Spleen (tissue), 11 donors: ENCODE data around the gene PCDHGA9. TPM values are rescaled to one million over a fixed set of nuclear protein-coding genes. Genes with fewer than 3 reads are reported as not detected.
"Not testable (repeated sequence)": the region's sequence is repeated elsewhere in the genome, so short reads cannot be mapped to it uniquely, and the experiment has no call there.

ENCODE experiments used
- DNase-seq: peaks from one replicate; pipeline ENCODE4 v3.0.0-alpha.2; 2020
- H3K27ac ChIP-seq, 8 donors: fragments of 200-600 bp; sonication (generic) in 7 of 8; 1 replicate in 4 of 8; 2 replicates in 4 of 8; pipeline versions ENCODE4 v1.5.0 to v1.8.0; 2016 to 2021; ENCODE audit warnings: inconsistent platforms in 4 of 8, mild to moderate bottlenecking in 4 of 8, moderate library complexity in 1 of 8
- H3K27me3 ChIP-seq, 7 donors: fragments of 200-600 bp; sonication (generic) in 6 of 7; replicated peaks in 1 of 7; 1 replicate in 4 of 7; 2 replicates in 3 of 7; pipeline versions ENCODE4 v1.5.0 to v1.8.0; 2016 to 2021; ENCODE audit warnings: inconsistent platforms in 3 of 7, mild to moderate bottlenecking in 1 of 7
- H3K36me3 ChIP-seq, 6 donors: fragments of 200-600 bp; sonication (generic) in 5 of 6; 1 replicate in 4 of 6; 2 replicates in 2 of 6; pipeline versions ENCODE4 v1.5.0 to v1.8.0; 2016 to 2021; ENCODE audit warnings: inconsistent platforms in 2 of 6
- H3K4me1 ChIP-seq, 6 donors: fragments of 200-600 bp; sonication (generic) in 5 of 6; 1 replicate in 3 of 6; 2 replicates in 3 of 6; pipeline versions ENCODE4 v1.5.0 to v1.8.0; 2016 to 2021; ENCODE audit warnings: inconsistent platforms in 3 of 6
- H3K4me3 ChIP-seq, 8 donors: fragments of 200-600 bp; sonication (generic) in 7 of 8; 1 replicate in 4 of 8; 2 replicates in 4 of 8; pipeline versions ENCODE4 v1.5.0 to v1.8.0; 2016 to 2021; ENCODE audit warnings: inconsistent platforms in 4 of 8, mild to moderate bottlenecking in 4 of 8, moderate library complexity in 2 of 8
- H3K9me3 ChIP-seq, 8 donors: fragments of 200-600 bp; sonication (generic) in 7 of 8; 1 replicate in 4 of 8; 2 replicates in 4 of 8; pipeline versions ENCODE4 v1.5.0 to v1.8.0; 2016 to 2021; ENCODE audit warnings: inconsistent platforms in 4 of 8
- CTCF ChIP-seq, 11 experiments: fragments of 200-600 bp in 7 of 11; fragments of 450-650 bp in 4 of 11; sonication (generic) in 4 of 11; IDR thresholded peaks in 8 of 11; conservative IDR thresholded peaks in 3 of 11; 1 replicate in 7 of 11; 2 replicates in 4 of 11; pipeline versions ENCODE4 v1.4.0 to v1.8.0; 2016 to 2021; ENCODE audit warnings: antibody characterized with exemption in 11 of 11, inconsistent platforms in 4 of 11, mild to moderate bottlenecking in 1 of 11
- POLR2A ChIP-seq, 3 donors: fragments of 450-650 bp; IDR thresholded peaks; one replicate each; pipeline ENCODE4 v1.5.1; 2017; ENCODE audit warnings: antibody characterized with exemption in 3 of 3, mild to moderate bottlenecking in 1 of 3
- POLR2AphosphoS5 ChIP-seq, 3 donors: sonication (generic); formaldehyde crosslinking; IDR thresholded peaks; one replicate each; pipeline ENCODE4 v1.5.1; 2017; ENCODE audit warnings: antibody characterized with exemption in 3 of 3
- WGBS, 5 donors: extraction: QIAGEN DNeasy Blood & Tissue Kit in 3 of 5; methylation state at CpG; one replicate each; pipeline versions ENCODE4 v1.1.5 to v1.1.7; 2013 to 2018; 5-methylcytosine and 5-hydroxymethylcytosine counted together
- intact Hi-C: fragments of 100-400 bp; cut with DNase I; formaldehyde crosslinking; loops from one replicate; pipeline ENCODE4 v1.15.0; 2023; ENCODE audit warnings: low total_unique reads
- polyA plus RNA-seq, 3 donors: library from polyadenylated mRNA; stranded (reverse); fragments of 200-250 nt; gene quantifications; one replicate each; pipeline ENCODE4 v1.2.1, GENCODE V29; 2013
- total RNA-seq, 7 donors: library from RNA; depleted of rRNA in 3 of 7; stranded (reverse); fragments of >200 nt in 3 of 7; fragmentation: NEBNext Ultra II Directional in 4 of 7; extraction: Animal tissue kit (Norgen Biotek cat#: 25700) in 4 of 7; gene quantifications; one replicate each; pipeline versions ENCODE4 v1.1.0 to v1.2.1, GENCODE V29; 2016 to 2021
- donor health status: healthy with polysubstance abuse.
- donor health status: DM: no; HTN: no; CAD: no; lungs with moderate emphysema.
- donor health status: DM: no; HTN: no; CAD: no.
- donor health status: Bipolar disorder and iron deficiency.
- donor health status: healthy.
- donor health status: DM: no; HTN: no; CAD: no.
- donor health status: DM: yes; HTN: yes; CAD: no.

PCDHGA9 gene
- total and polyA plus RNA-seq, 10 donors: 0.11 to 9.6 (median 4.3) TPM; not detected in 1

- intact Hi-C loops: no loop called here
- no peak overlapping the region for H3K4me3 ChIP-seq
- H3K9me3 ChIP-seq: peaks cover 0 to 96% (median 86%) of the 10 kb centered on the region in 8 donors
- H3K4me1 ChIP-seq: no peaks in the 10 kb centered on the region
- TF ChIP-seq POLR2AphosphoS5 (IDR thresholded peaks at IDR 0.05): no peak
- TF ChIP-seq POLR2A (IDR thresholded peaks at IDR 0.05): no peak
- no peak for TF ChIP-seq CTCF (IDR thresholded peaks at IDR 0.05 in 8 of 11, conservative IDR thresholded peaks at IDR 0.05 in 3 of 11)
- no peak overlapping the region for H3K27ac ChIP-seq
- DNase-seq: no peak
- H3K27me3 ChIP-seq: peaks cover 0 to 96% (median 12%) of the 10 kb centered on the region in 7 donors
- peaks cover 0 to 10% (median 0%) of the 10 kb centered on the region in 6 donors for H3K36me3 ChIP-seq
- WGBS, 5 donors: 34 to 50% (median 42%) methylated on average over 20 to 21 of the region's 21 CpGs
These were observed 9.3 kb upstream of the PCDHGA9 start for GRCh38 chr5:141393267-141393666.

- H3K4me3 ChIP-seq, intact Hi-C loops, H3K4me1 ChIP-seq, DNase-seq, H3K36me3 ChIP-seq, H3K27ac ChIP-seq: not testable (repeated sequence)
- H3K27me3 ChIP-seq: peaks cover 0 to 96% (median 15%) of the 10 kb centered on the region in 7 donors
- peaks cover 4 to 96% (median 85%) of the 10 kb centered on the region in 8 donors for H3K9me3 ChIP-seq
- WGBS, 5 donors: 38 to 45% (median 41%) methylated on average over 15 to 46 of the region's 53 CpGs
These were observed 8.0 kb upstream of the PCDHGA9 start for GRCh38 chr5:141394401-141395187.

GRCh38 chr5:141397756-141398551 is 4.6 kb upstream of the PCDHGA9 start, which contains the start of gene PCDHGB5:
PCDHGB5 (plus strand) TSS chr5:141397947; CDS start chr5:141398128, 181 bp downstream.
- DNase-seq, H3K27ac ChIP-seq, intact Hi-C loops, H3K4me1 ChIP-seq: not testable (repeated sequence)
- Histone ChIP-seq H3K4me3 (peak within 1 kb of the TSS in 6 of 8 donors; percentile 9 to 62 (median 20)), H3K36me3 (peaks cover 0 to 11% (median 0%) of the 10 kb centered on the region in 6 donors), H3K27me3 (peaks cover 0 to 93% (median 22%) of the 10 kb centered on the region in 7 donors), H3K9me3 (peaks cover 7 to 96% (median 81%) of the 10 kb centered on the region in 8 donors)
- 7 to 16% (median 11%) methylated on average over 20 to 25 of the region's 43 CpGs for WGBS, 5 donors
- TF ChIP-seq CTCF (IDR thresholded peaks at IDR 0.05 in 8 of 11, conservative IDR thresholded peaks at IDR 0.05 in 3 of 11): peak in 7 of 11 experiments; percentile 19 to 51 (median 45)

GRCh38 chr5:141398608-141399007 is 4.0 kb upstream of the PCDHGA9 start:
- no peaks in the 10 kb centered on the region for H3K4me1 ChIP-seq
- no peak for DNase-seq
- WGBS, 5 donors: 24 to 39% (median 29%) methylated on average over 15 of the region's 15 CpGs
- peaks cover 0 to 93% (median 25%) of the 10 kb centered on the region in 7 donors for H3K27me3 ChIP-seq
- peak overlapping the region in 1 of 8 donors; percentile 24 for H3K4me3 ChIP-seq
- peaks cover 7 to 96% (median 81%) of the 10 kb centered on the region in 8 donors for H3K9me3 ChIP-seq
- intact Hi-C loops: no loop called here
- H3K27ac ChIP-seq: no peak overlapping the region
- TF ChIP-seq CTCF (IDR thresholded peaks at IDR 0.05 in 8 of 11, conservative IDR thresholded peaks at IDR 0.05 in 3 of 11) (no peak), POLR2AphosphoS5 (IDR thresholded peaks at IDR 0.05) (no peak), POLR2A (IDR thresholded peaks at IDR 0.05) (no peak)
- H3K36me3 ChIP-seq: peaks cover 0 to 7% (median 0%) of the 10 kb centered on the region in 6 donors
